MCF 10A (cell line): ENCODE results near the gene SEPHS1. TPM values are rescaled to one million over a fixed set of nuclear protein-coding genes. Genes with fewer than 3 reads are reported as not detected.

Experiments used
- BruUV-seq: library from RNA; stranded (reverse); fragments of 400-500 nt; replicated peaks from 2 replicates; lab custom pipeline; 2021; lab: Mats Ljungman, UMichigan
- CTCF ChIA-PET: fragments of 300-600 bp; sonication (Branson Sonifier 250); formaldehyde crosslinking; extraction: SDS; loops from one replicate; lab custom pipeline; 2021; ENCODE audit warnings: antibody characterized with exemption, inconsistent platforms; lab: Yijun Ruan, JAX
- POLR2A ChIA-PET: fragments of 300-600, 350-650 bp; sonication (Branson Sonifier 250); formaldehyde crosslinking; extraction: SDS; loops from one replicate; lab custom pipeline; 2020; ENCODE audit warnings: antibody characterized with exemption, inconsistent platforms; lab: Yijun Ruan, JAX
- DNase-seq: peaks from one replicate; pipeline ENCODE4 v3.0.0-alpha.2; 2018; ENCODE audit not compliant: unreplicated experiment
- H3K27ac Mint-ChIP-seq: one replicate; pipeline ENCODE4 v1.8.0; 2022; ENCODE audit warnings: mild to moderate bottlenecking, low read depth, mixed read lengths; ENCODE audit not compliant: unreplicated experiment
- H3K27me3 Mint-ChIP-seq: one replicate; pipeline ENCODE4 v1.8.0; 2022; ENCODE audit warnings: mixed read lengths; ENCODE audit not compliant: insufficient read depth, unreplicated experiment
- H3K36me3 Mint-ChIP-seq: one replicate; pipeline ENCODE4 v1.8.0; 2022; ENCODE audit warnings: mild to moderate bottlenecking, moderate library complexity, mixed read lengths; ENCODE audit not compliant: insufficient read depth, unreplicated experiment
- H3K4me1 Mint-ChIP-seq: one replicate; pipeline ENCODE4 v1.8.0; 2022; ENCODE audit warnings: mixed read lengths; ENCODE audit not compliant: insufficient read depth, unreplicated experiment
- H3K4me3 Mint-ChIP-seq: one replicate; pipeline ENCODE4 v1.8.0; 2022; ENCODE audit warnings: mild to moderate bottlenecking, moderate library complexity, mixed read lengths; ENCODE audit not compliant: unreplicated experiment
- H3K9me3 Mint-ChIP-seq: one replicate; pipeline ENCODE4 v1.8.0; 2022; ENCODE audit warnings: mixed read lengths; ENCODE audit not compliant: unreplicated experiment
- CTCF ChIP-seq: fragments of 200-600 bp; IDR thresholded peaks from one replicate; pipeline ENCODE4 v1.8.0; 2022; ENCODE audit warnings: antibody characterized with exemption, mild to moderate bottlenecking; ENCODE audit not compliant: unreplicated experiment
- intact Hi-C: fragments of 100-400 bp; cut with micrococcal nuclease; formaldehyde crosslinking; loops from 2 replicates; pipeline ENCODE4 v1.14.1; 2022
- total RNA-seq: library from RNA; stranded (reverse); gene quantifications from 2 replicates; pipeline ENCODE4 v1.2.3, GENCODE V29; 2022

SEPHS1 gene
- total RNA-seq, 1 experiment from 2014 or later: 60.8 TPM

- ChIA-PET CTCF (interaction anchor here (0.6 to 2.3 kb wide), 2 partner anchors 20 to 162 kb away, joined by 3 to 9 read pairs; no protein-coding TSS in a partner anchor), POLR2A (no interaction called here)
- DNase-seq: no peak
- Mint-ChIP-seq H3K4me1 (no peaks in the 10 kb centered on the region), H3K36me3 (peaks cover 83% of the 10 kb centered on the region), H3K9me3 (no peaks in the 10 kb centered on the region), H3K4me3 (no peak overlapping the region), H3K27ac (no peak overlapping the region), H3K27me3 (no peaks in the 10 kb centered on the region)
- no peak for TF ChIP-seq CTCF
- intact Hi-C loops: no loop called here
- BruUV-seq: no TSS peak
Measured at GRCh38 chr10:13322615-13323148, 25.4 kb downstream of the SEPHS1 start.

DNA sequence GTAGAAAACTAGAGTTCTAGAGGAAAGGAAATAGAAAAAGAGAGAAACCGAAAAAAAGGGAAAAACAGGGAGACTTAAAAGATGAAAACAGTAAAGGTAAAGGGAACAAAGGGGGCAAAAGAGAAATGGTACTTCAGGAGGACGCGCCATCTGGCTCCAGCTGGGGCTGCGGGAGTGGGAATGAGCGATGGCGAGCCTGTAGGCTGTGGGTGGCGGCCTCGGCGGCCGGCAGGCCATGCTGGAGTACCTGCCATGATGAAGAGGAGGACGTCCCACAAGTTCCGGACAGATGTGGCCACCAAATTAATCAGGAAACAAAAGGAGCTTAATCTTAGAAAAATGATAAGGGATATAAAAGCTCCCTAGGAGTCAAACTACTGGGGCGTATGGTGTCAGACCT lies 26.5 kb downstream of the SEPHS1 start:
- CTCF ChIA-PET: interaction anchor here (0.6 to 2.3 kb wide), 2 partner anchors 19 to 1582 kb away, joined by 3 to 9 read pairs; no protein-coding TSS in a partner anchor
- H3K36me3 Mint-ChIP-seq: peaks cover 79% of the 10 kb centered on the region
- no TSS peak for BruUV-seq
- no peak for DNase-seq
- no peak for TF ChIP-seq CTCF
- H3K4me1 Mint-ChIP-seq: no peaks in the 10 kb centered on the region
- H3K27me3 Mint-ChIP-seq: no peaks in the 10 kb centered on the region
- no peaks in the 10 kb centered on the region for H3K9me3 Mint-ChIP-seq
- intact Hi-C loops: no loop called here
- POLR2A ChIA-PET: interaction anchor here (0.6 kb wide), 1 partner anchor 22 kb away, joined by 3 read pairs; no protein-coding TSS in a partner anchor
- H3K27ac Mint-ChIP-seq: no peak overlapping the region
- no peak overlapping the region for H3K4me3 Mint-ChIP-seq

- peaks cover 55% of the 10 kb centered on the region for H3K36me3 Mint-ChIP-seq
- BruUV-seq: no TSS peak
- H3K27me3 Mint-ChIP-seq: no peaks in the 10 kb centered on the region
- no peaks in the 10 kb centered on the region for H3K9me3 Mint-ChIP-seq
- no peak overlapping the region for H3K27ac Mint-ChIP-seq
- intact Hi-C loops: no loop called here
- TF ChIP-seq CTCF: no peak
- POLR2A ChIA-PET: interaction anchor here (1.0 kb wide), 1 partner anchor 9 kb away, joined by 3 read pairs; no protein-coding TSS in a partner anchor
- CTCF ChIA-PET: no interaction called here
- DNase-seq: no peak
- no peak overlapping the region for H3K4me3 Mint-ChIP-seq
- H3K4me1 Mint-ChIP-seq: no peaks in the 10 kb centered on the region
Measured at GRCh38 chr10:13319166-13319565, 28.9 kb downstream of the SEPHS1 start.

DNA sequence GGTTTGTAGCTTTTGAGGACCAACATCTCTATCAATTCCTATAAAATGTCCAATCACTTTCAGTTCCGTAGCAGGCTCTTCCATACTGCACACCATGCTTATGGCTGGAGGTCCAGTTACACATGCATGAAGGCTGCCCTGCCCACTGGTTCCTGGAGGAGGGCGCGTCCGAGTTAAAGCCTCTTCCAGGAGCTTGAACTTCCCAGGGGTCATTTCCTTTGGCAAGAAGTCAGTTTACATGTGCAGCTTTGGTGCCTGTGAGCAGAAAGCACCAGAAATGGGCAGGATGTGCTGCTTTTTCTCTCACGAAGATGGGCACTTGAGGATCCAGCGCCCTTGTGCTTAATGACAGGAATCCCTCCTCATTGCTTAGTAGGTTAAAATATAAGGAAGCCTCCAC lies 30.6 kb downstream of the SEPHS1 start:
- ChIA-PET POLR2A (no interaction called here), CTCF (interaction anchor here (1.6 to 2.4 kb wide), 2 partner anchors 13 to 15 kb away, joined by 4 to 17 read pairs; no protein-coding TSS in a partner anchor)
- Mint-ChIP-seq H3K36me3 (peaks cover 40% of the 10 kb centered on the region), H3K27ac (no peak overlapping the region), H3K4me3 (no peak overlapping the region), H3K27me3 (no peaks in the 10 kb centered on the region), H3K4me1 (no peaks in the 10 kb centered on the region), H3K9me3 (no peaks in the 10 kb centered on the region)
- no peak for TF ChIP-seq CTCF
- no TSS peak for BruUV-seq
- intact Hi-C loops: no loop called here
- DNase-seq: no peak
